GM12873 (cell line): ENCODE results near the gene FAM136A.

Experiments
- TF ChIP-seq, protein P1 (sequence below): IDR thresholded peaks from 2 replicates; pipeline ENCODE4 v1.5.1; 2012; ENCODE audit warnings: low read depth, mild to moderate bottlenecking, moderate library complexity, low read length, control low read depth; ENCODE audit not compliant: insufficient read depth; ENCODE audit errors: missing control alignments

FAM136A gene

DNA sequence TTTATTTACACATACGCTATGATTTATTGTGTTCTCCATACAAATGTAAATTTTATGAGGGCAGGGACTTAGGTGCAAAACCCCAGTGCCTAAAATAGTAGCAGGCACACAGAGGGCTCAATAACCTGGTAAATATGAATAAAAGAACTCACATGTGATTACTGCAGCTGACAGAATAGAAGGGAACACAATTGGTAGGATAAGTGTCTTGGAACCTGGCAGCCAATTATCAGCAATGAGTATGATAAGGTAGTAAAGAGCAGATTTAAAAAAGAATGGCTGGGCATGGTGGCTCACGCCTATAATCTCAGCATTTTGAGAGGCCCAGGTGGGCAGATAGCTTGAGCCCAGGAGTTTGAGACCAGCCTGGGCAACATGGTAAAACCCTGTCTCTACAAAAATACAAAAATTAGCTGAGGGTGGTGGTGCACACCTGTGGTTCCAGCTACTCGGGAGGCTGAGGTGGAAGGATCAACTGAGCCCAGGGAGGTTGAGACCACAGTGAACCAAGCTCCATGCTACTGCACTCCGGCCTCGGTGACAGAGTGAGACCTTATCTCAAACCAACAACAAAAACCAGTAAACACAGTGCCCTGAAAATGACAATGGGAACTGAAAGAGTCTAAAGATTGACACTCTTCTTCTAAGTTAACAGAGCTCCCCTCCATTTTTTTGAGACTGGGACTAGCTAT, 18.2 kb downstream of the FAM136A start:
- TF ChIP-seq, protein P1, sequence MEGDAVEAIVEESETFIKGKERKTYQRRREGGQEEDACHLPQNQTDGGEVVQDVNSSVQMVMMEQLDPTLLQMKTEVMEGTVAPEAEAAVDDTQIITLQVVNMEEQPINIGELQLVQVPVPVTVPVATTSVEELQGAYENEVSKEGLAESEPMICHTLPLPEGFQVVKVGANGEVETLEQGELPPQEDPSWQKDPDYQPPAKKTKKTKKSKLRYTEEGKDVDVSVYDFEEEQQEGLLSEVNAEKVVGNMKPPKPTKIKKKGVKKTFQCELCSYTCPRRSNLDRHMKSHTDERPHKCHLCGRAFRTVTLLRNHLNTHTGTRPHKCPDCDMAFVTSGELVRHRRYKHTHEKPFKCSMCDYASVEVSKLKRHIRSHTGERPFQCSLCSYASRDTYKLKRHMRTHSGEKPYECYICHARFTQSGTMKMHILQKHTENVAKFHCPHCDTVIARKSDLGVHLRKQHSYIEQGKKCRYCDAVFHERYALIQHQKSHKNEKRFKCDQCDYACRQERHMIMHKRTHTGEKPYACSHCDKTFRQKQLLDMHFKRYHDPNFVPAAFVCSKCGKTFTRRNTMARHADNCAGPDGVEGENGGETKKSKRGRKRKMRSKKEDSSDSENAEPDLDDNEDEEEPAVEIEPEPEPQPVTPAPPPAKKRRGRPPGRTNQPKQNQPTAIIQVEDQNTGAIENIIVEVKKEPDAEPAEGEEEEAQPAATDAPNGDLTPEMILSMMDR = no peak

DNA sequence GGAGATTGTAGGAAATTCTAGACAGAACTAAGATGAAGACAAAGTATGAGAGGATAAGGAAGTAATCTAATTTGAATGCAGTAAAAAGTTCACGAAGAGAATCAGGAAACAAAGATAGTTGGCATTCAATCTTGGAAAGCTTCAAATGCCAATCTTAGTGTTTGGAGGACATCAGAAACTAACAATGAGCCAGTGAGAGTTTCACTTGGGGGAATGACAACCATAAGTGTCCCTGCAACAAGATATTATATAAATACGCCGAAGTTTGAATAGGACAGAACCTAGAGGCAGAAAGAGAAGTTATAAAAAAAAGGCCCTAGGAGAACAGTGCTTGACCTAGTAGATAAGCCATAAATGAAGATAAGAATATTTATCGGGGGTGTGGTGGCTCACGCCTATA, 19.4 kb downstream of the FAM136A start:
- TF ChIP-seq, protein P1 = no peak

DNA sequence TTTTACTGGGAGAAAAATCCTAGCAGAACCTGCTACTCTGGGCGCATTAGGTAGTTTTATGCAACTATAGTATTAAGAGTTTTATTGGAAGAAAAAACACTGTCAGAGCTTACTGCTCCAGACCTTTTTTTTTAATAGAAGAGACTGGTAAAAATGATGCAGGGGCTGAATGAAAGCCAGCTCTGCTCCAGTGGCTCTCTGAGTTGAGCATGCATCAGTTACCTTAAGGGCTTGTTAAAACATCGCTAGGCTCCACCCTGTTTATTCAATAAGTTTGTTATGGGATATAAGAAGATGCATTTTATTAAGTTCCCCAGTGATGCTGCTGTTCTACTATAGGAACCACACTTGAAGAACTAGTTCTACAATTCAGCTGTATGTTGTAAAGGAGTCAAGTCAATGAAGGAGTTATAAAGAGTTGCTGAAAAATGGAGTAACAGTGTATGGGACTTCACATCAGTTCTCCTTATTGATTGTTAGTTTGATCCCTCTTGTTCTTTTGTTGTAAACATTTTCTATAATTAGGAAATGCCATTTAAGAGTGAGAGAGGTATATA, 21.5 kb downstream of the FAM136A start:
- TF ChIP-seq, protein P1 = no peak

DNA sequence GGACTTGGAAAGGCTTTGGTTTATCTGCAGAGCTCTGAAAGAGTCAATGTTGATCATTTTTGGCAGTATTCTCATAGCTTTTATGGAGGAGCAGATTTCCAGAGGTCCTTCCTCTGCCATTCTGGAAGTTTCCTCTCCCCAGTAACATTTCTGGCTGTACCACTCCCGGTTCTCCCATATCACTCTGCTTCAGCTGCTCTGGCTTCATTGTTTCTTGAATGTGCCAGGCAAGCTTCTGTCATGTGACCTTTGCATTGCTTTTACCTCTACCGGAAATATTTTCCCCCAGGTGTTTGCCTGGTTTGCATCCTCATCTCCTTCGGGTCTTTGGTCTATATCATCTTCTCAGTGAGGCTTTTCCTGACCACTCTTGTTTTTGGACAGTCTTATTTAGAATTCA, 31.5 kb downstream of the FAM136A start:
- TF ChIP-seq, protein P1 = no peak

DNA sequence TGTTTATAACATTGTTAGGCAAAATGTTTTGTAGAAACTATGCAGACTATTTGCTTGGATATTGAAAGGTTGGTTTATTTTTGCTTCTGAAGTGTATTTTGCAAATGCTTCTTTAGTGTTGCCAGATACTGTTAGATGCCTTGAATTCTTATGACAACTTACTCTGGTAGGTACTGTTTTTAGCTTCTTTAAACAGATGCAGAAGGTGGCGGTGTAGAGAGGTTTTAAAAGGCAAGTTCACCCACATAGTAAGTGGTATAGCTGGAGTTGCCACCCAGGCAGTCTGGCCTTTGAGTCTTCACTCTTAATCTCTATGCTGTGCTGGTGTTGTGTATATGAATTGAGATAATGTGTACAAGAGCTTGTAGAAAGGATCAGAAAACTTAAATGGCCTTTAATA, 40.4 kb downstream of the FAM136A start:
- TF ChIP-seq, protein P1 = no peak

DNA sequence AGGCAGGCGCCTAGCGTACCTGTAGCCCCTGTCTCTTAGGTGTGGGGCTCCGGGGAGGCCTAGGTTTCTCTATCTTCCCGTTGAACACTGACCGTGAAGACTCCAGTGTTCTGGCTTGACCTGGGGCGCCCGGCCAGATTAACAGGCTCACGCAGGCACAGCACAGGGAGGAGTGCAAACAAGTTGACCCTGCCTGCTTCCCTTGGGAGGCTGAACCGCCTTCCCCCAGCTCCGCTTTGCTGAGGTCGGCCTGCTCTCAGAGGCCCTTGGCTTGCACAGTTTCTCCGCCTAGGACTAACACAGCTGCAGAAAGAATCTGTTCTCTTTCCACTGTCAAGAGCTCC, 43.4 kb downstream of the FAM136A start:
- TF ChIP-seq, protein P1 = no peak

DNA sequence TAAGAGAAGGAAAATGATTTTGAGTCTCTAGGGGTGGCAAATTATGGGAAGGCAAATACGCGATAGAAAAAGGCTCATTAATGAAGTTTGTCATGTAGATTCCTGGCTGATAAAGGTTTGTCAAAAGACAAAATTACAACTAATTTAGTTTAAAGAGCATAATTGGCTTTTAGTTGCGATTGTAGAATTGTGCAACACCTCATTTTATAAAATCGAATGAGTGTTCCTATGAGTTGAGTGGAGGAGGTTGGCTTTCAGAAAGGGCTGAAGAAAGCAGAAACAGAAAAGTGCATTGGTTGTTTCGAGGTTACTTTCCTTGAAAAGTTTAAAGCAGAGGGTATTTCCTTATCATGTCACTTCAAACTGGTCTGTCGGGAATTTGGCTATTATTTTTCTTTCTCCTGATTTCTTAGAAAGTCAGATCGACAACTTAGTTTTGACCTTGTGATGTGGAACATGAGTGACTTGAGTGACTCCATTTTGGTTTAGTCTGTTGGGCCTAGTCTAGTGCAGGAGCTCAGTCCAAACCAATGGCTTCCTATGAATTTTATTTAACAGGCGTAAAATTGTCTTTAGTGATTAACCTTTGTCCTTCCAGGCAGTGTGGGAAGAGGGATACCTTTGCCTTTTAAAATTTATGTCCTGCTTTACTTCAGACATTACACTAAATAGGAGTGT, 46.1 kb downstream of the FAM136A start:
- TF ChIP-seq, protein P1 = no peak
